ENCODE measurements around the gene WSB1.

The WSB1 gene

GRCh38 chr17:27339836-27340550, 46.1 kb downstream of the WSB1 start:
- DNase-seq, result no peak

- DNase-seq, result no peak
Observed at GRCh38 chr17:27340575-27340974, 46.7 kb downstream of the WSB1 start.

GRCh38 chr17:27341041-27341471, 47.1 kb downstream of the WSB1 start:
- no peak for DNase-seq

- no peak for DNase-seq
Observed at GRCh38 chr17:27342059-27342458, 48.1 kb downstream of the WSB1 start.

GRCh38 chr17:27343294-27343693, 49.4 kb downstream of the WSB1 start:
- no peak for DNase-seq

- no peak for DNase-seq
Observed at GRCh38 chr17:27343977-27344607, 50.2 kb downstream of the WSB1 start.

GRCh38 chr17:27345141-27345904, 51.4 kb downstream of the WSB1 start:
- DNase-seq, result no peak

- DNase-seq, result no peak
Observed at GRCh38 chr17:27346228-27346899, 52.5 kb downstream of the WSB1 start.

GRCh38 chr17:27348196-27348595, 54.3 kb downstream of the WSB1 start:
- no peak for DNase-seq

GRCh38 chr17:27349540-27350021, 55.7 kb downstream of the WSB1 start:
- no peak for DNase-seq

- no peak for DNase-seq
Observed at GRCh38 chr17:27351759-27352158, 57.8 kb downstream of the WSB1 start.

GRCh38 chr17:27352448-27353032, 58.6 kb downstream of the WSB1 start:
- DNase-seq, result no peak

GRCh38 chr17:27353033-27353460, 59.1 kb downstream of the WSB1 start:
- no peak for DNase-seq

- DNase-seq, result peak; percentile 97
Observed at GRCh38 chr17:27353461-27354050, 59.6 kb downstream of the WSB1 start.

- no peak for DNase-seq
Observed at GRCh38 chr17:27354051-27354490, 60.2 kb downstream of the WSB1 start.

- no peak for DNase-seq
Observed at GRCh38 chr17:27354491-27355081, 60.7 kb downstream of the WSB1 start.

GRCh38 chr17:27355419-27355818, 61.5 kb downstream of the WSB1 start:
- DNase-seq, result no peak

- no peak for DNase-seq
Observed at GRCh38 chr17:27356091-27356705, 62.3 kb downstream of the WSB1 start.

- no peak for DNase-seq
Observed at GRCh38 chr17:27357236-27357635, 63.3 kb downstream of the WSB1 start.

GRCh38 chr17:27360507-27360906, 66.6 kb downstream of the WSB1 start:
- DNase-seq, result no peak

GRCh38 chr17:27361695-27362094, 67.8 kb downstream of the WSB1 start:
- no peak for DNase-seq
